PFSK-1 (cell line): ENCODE measurements around the gene TMC4.

Source experiments
- FOXP2 ChIP-seq: optimal IDR thresholded peaks from 2 replicates; pipeline ENCODE3; 2011; ENCODE audit warnings: borderline replicate concordance, control low read depth, inconsistent platforms; ENCODE audit not compliant: insufficient read depth; ENCODE audit errors: extremely low read length, extremely low read depth
- POLR2AphosphoS5 ChIP-seq: IDR thresholded peaks from 2 replicates; pipeline ENCODE4 v1.6.1; 2012; ENCODE audit warnings: low read depth, mild to moderate bottlenecking, control low read depth, low read length, moderate library complexity
- SIN3A ChIP-seq: IDR thresholded peaks from 2 replicates; pipeline ENCODE4 v1.6.1; 2012; ENCODE audit warnings: mild to moderate bottlenecking, low read length, moderate library complexity, borderline replicate concordance; ENCODE audit not compliant: insufficient read depth
- TAF1 ChIP-seq: IDR thresholded peaks from 2 replicates; pipeline ENCODE4 v1.6.1; 2012; ENCODE audit warnings: low read length, control low read depth, borderline replicate concordance; ENCODE audit not compliant: insufficient read depth
- TF ChIP-seq, protein P1 (sequence below), 2 experiments: IDR thresholded peaks; 2 replicates each; pipeline versions ENCODE4 v1.6.1 to v1.8.0; 2011 to 2012; ENCODE audit warnings: low read depth in 2 of 2, low read length in 2 of 2, control low read depth in 1 of 2, inconsistent platforms in 1 of 2, mild to moderate bottlenecking in 1 of 2, moderate library complexity in 1 of 2; ENCODE audit not compliant: insufficient read depth in 1 of 2

TMC4 gene

DNA sequence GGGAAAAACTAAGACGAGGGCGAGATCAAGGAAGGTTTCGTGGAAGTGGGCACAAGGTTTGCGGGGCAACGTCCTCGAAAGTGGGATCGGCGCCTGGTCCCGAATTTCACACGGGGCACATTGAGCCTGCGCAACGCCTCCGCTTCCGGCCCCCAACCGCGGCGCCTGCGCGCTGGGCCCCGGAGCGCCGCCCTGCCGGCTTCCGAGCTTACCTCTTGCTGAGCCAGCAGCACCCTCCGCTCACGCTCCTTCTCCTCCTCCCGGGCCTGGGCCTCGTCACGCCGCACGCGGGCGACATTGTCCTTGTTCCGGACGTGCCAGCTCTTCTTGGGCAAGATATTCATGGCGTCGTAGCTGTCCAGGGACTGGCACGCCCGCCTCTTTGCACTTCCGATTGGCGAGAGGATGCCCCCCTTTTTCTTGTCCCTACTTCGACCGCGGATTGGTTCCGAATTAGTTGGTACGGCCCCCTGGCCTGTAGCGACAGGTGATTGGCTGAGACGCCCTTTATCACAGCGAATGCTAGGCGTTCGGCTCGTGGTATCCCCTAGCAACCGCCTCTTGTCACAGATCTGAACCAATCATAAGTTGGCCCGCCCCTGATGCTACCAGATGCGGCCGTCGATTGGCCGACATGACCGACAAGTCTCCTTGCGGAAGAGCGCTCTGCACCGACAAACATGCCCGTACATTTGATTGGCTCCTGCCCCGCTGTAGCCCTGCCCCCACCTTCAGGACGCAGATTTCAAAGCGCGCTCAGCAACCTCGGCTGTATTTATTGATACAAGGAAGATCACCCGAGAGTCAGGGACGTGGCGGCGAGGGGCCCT, 13.4 kb downstream of the TMC4 start, which contains the start of gene LENG1:
LENG1 (minus strand) TSS at position 370 of the 830 bp plus-strand sequence; CDS start at position 344, 26 bp downstream.
- TF ChIP-seq FOXP2 (peak; percentile 25), TAF1 (0 out of 2 replicates have a peak, but pooled peaks have one; percentile 1), POLR2AphosphoS5 (peak; percentile 63), SIN3A (no peak)
- TF ChIP-seq, protein P1, sequence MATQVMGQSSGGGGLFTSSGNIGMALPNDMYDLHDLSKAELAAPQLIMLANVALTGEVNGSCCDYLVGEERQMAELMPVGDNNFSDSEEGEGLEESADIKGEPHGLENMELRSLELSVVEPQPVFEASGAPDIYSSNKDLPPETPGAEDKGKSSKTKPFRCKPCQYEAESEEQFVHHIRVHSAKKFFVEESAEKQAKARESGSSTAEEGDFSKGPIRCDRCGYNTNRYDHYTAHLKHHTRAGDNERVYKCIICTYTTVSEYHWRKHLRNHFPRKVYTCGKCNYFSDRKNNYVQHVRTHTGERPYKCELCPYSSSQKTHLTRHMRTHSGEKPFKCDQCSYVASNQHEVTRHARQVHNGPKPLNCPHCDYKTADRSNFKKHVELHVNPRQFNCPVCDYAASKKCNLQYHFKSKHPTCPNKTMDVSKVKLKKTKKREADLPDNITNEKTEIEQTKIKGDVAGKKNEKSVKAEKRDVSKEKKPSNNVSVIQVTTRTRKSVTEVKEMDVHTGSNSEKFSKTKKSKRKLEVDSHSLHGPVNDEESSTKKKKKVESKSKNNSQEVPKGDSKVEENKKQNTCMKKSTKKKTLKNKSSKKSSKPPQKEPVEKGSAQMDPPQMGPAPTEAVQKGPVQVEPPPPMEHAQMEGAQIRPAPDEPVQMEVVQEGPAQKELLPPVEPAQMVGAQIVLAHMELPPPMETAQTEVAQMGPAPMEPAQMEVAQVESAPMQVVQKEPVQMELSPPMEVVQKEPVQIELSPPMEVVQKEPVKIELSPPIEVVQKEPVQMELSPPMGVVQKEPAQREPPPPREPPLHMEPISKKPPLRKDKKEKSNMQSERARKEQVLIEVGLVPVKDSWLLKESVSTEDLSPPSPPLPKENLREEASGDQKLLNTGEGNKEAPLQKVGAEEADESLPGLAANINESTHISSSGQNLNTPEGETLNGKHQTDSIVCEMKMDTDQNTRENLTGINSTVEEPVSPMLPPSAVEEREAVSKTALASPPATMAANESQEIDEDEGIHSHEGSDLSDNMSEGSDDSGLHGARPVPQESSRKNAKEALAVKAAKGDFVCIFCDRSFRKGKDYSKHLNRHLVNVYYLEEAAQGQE (IDR thresholded peaks at IDR 0.05; ENCODE audit: insufficient read depth in 1 of 2, low read depth in 2 of 2, low read length in 2 of 2) = no peak

DNA sequence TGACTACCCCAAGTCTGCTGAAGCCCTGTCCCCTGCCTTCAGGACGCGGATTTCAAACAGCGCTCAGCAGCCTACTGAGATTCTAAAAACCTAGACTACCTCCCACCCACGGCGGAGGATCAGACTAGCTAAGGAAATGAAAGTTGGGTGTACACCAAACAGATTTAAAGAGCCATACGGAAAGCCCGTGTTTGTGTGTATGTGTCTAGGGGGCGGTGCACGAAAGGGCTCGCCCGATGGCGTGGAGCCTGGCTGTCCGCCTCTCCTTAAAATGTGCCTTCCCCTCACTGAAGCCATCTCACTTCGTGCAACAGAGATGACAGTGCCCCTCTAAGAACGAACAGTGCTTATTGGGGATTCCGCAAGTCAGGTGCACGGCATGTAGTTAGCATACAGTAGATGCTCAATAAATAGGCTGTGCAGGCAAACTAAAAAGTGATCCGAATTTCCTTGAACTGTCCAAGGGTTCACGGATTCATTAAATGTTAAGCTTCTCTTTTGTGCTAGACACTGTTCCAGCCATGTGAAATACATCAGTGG, 14.1 kb downstream of the TMC4 start:
- TF ChIP-seq, protein P1 (IDR thresholded peaks at IDR 0.05; ENCODE audit: insufficient read depth in 1 of 2, low read depth in 2 of 2, low read length in 2 of 2) = no peak
- TF ChIP-seq FOXP2 = no peak
- TF ChIP-seq SIN3A = no peak
- TF ChIP-seq TAF1 = 0 out of 2 replicates have a peak, but pooled peaks have one; percentile 5

DNA sequence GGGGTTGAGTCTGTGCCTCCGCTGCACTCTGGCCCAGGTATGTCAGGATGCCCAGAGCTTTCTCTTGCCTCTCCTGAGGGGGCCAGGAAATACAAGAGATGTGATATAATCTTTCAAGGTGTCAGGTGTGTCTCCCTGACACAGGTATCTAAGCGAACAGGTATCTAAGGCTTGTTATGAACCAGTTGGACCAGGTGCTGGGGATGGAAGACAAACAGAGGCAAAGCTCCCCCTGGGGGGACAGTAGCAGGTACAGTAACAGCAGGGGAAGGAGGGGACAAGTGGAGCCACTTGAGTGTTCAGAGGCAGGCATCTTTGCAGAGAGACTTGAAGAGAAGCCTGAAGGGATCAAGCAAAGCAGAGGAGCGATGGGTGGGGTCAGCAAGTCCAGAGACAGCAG, 16.0 kb downstream of the TMC4 start:
- TF ChIP-seq POLR2AphosphoS5 = no peak
- TF ChIP-seq TAF1 = no peak
- no peak for TF ChIP-seq FOXP2
- TF ChIP-seq, protein P1 (IDR thresholded peaks at IDR 0.05; ENCODE audit: insufficient read depth in 1 of 2, low read depth in 2 of 2, low read length in 2 of 2) = no peak
- TF ChIP-seq SIN3A = no peak

DNA sequence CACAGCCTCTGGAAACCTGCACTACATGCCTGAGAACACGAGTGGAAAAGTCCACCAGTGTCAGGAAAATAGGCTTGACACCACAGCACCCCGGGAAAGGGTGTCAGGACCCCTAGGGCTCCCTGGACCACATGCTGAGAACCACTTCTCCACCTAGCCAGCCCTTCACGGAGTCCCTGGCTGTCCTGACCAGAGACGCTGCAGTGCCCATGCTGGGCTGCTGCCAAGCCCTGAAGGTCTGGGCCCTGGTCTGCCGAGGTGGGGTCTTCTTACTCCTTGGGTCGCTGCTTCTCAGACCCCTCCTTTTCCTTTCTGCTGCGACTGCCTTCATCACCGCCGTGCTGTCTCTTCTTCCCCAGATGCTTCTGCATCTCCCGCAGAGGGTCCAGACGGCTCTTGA, 16.5 kb downstream of the TMC4 start:
- TF ChIP-seq TAF1 (no peak), SIN3A (no peak), POLR2AphosphoS5 (no peak; the same call in 1 of the 2 replicates), FOXP2 (no peak)
- TF ChIP-seq, protein P1 (IDR thresholded peaks at IDR 0.05; ENCODE audit: insufficient read depth in 1 of 2, low read depth in 2 of 2, low read length in 2 of 2) = no peak
